Posterior cingulate gyrus (tissue), 11 donors: ENCODE results near the gene RANBP1.

Experiments used
- DNase-seq, 10 donors: peaks; one replicate each; pipeline versions ENCODE4 v3.0.0 to v3.0.0-alpha.2; 2020 to 2021; ENCODE audit warnings: mixed read lengths in 3 of 10
- intact Hi-C: fragments of 100-400 bp; cut with DNase I; formaldehyde crosslinking; loops from one replicate; pipeline ENCODE4 v1.15.1; 2023

The RANBP1 gene

GRCh38 chr22:20087319-20088262 lies 28.3 kb upstream of the RANBP1 start:
- intact Hi-C loops: no loop called here
- DNase-seq: peak in 4 of 10 donors; percentile 0 to 50 (median 26)

- intact Hi-C loops: no loop called here
- peak in 4 of 10 donors; percentile 17 to 77 (median 35) for DNase-seq
Measured at GRCh38 chr22:20088263-20088648, 27.6 kb upstream of the RANBP1 start.

- DNase-seq: peak in 4 of 10 donors; percentile 8 to 61 (median 40)
- intact Hi-C loops: no loop called here
Measured at GRCh38 chr22:20089226-20089976, 26.5 kb upstream of the RANBP1 start.

- intact Hi-C loops: no loop called here
- peak in 4 of 10 donors; percentile 23 to 73 (median 39) for DNase-seq
Measured at GRCh38 chr22:20089977-20090729, 25.8 kb upstream of the RANBP1 start.

- peak in 2 of 10 donors; percentile 22 to 34 for DNase-seq
- intact Hi-C loops: no loop called here
Measured at GRCh38 chr22:20090730-20091240, 25.1 kb upstream of the RANBP1 start.

GRCh38 chr22:20091690-20092476 lies 24.0 kb upstream of the RANBP1 start:
- DNase-seq: peak in 2 of 10 donors; percentile 27 to 54
- intact Hi-C loops: no loop called here

GRCh38 chr22:20092477-20092854 lies 23.4 kb upstream of the RANBP1 start:
- intact Hi-C loops: no loop called here
- DNase-seq: peak in 2 of 10 donors; percentile 23 to 75

GRCh38 chr22:20093418-20094196 lies 22.3 kb upstream of the RANBP1 start:
- intact Hi-C loops: no loop called here
- DNase-seq: peak in 7 of 10 donors; percentile 49 to 95 (median 67)

GRCh38 chr22:20094197-20094807 lies 21.6 kb upstream of the RANBP1 start:
- intact Hi-C loops: no loop called here
- DNase-seq: peak in 2 of 10 donors; percentile 23 to 66

GRCh38 chr22:20095521-20095920 lies 20.4 kb upstream of the RANBP1 start:
- intact Hi-C loops: no loop called here
- DNase-seq: no peak

GRCh38 chr22:20096574-20097420 lies 19.1 kb upstream of the RANBP1 start:
- intact Hi-C loops: no loop called here
- no peak for DNase-seq

GRCh38 chr22:20099099-20099711 lies 16.7 kb upstream of the RANBP1 start:
- DNase-seq: peak in 3 of 10 donors; percentile 14 to 50 (median 49)
- intact Hi-C loops: no loop called here

- peak in 3 of 10 donors; percentile 26 to 80 (median 28) for DNase-seq
- intact Hi-C loops: no loop called here
Measured at GRCh38 chr22:20101638-20102037, 14.3 kb upstream of the RANBP1 start.

GRCh38 chr22:20102203-20102780 lies 13.6 kb upstream of the RANBP1 start:
- intact Hi-C loops: no loop called here
- peak in 3 of 10 donors; percentile 17 to 64 (median 23) for DNase-seq

- DNase-seq: peak in 3 of 10 donors; percentile 20 to 59 (median 29)
- intact Hi-C loops: no loop called here
Measured at GRCh38 chr22:20105456-20106204, 10.3 kb upstream of the RANBP1 start.
